IPS DF 4.7 (cell line): Measurements from ENCODE around the gene MYO5A.
"Not testable (repeated sequence)": the region's sequence is repeated elsewhere in the genome, so short reads cannot be mapped to it uniquely, and the experiment has no call there.

Source experiments
- DNase-seq: peaks from one replicate; pipeline ENCODE4 v3.0.0-alpha.2; 2013; ENCODE audit warnings: low spot score; ENCODE audit errors: extremely low read depth

The MYO5A gene

GRCh38 chr15:52290800-52291199 is 237.9 kb downstream of the MYO5A start:
- no peak for DNase-seq

- no peak for DNase-seq
Observed at GRCh38 chr15:52290329-52290728, 238.4 kb downstream of the MYO5A start.

DNA sequence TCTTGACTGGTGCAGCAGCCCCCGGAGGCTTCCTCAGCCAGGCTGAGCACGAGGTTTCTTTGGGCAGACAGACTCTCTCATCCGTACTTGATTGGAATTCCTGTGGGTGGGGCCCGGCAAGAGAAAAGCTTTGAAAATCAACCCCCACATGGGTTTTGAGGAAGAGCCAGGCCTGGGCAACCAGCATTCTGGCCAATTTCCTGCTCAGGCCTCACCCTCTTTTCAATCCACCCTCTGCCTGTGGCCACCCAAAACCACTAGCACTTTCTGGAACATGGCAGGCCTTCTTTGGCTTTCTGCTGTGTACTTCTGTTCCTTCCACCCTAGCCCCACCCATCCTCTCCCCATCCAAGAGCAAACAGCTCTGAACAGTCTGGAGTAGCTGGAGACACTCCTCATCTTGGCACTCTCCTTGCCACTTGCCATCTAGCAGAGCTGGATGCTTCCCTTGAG is 239.0 kb downstream of the MYO5A start:
- no peak for DNase-seq

DNA sequence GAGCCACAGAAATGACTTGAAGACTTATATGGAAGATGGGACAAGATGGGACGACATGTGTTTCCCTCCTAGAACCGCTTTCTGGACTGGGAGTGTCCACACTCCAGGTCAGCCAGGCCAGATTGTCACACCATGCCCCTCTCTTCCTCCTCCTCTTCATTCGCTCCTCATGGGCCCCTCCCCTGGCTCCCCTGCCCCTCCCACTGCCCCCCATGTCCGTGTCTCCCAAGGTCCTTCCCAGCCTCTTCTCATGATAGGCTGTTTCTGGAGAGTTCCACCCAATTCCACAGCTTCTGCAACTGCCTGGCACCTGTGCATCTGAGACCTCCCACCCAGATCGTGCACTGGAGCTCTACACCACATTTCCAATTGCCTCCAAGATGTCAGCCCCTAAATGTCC is 239.7 kb downstream of the MYO5A start:
- no peak for DNase-seq

DNA sequence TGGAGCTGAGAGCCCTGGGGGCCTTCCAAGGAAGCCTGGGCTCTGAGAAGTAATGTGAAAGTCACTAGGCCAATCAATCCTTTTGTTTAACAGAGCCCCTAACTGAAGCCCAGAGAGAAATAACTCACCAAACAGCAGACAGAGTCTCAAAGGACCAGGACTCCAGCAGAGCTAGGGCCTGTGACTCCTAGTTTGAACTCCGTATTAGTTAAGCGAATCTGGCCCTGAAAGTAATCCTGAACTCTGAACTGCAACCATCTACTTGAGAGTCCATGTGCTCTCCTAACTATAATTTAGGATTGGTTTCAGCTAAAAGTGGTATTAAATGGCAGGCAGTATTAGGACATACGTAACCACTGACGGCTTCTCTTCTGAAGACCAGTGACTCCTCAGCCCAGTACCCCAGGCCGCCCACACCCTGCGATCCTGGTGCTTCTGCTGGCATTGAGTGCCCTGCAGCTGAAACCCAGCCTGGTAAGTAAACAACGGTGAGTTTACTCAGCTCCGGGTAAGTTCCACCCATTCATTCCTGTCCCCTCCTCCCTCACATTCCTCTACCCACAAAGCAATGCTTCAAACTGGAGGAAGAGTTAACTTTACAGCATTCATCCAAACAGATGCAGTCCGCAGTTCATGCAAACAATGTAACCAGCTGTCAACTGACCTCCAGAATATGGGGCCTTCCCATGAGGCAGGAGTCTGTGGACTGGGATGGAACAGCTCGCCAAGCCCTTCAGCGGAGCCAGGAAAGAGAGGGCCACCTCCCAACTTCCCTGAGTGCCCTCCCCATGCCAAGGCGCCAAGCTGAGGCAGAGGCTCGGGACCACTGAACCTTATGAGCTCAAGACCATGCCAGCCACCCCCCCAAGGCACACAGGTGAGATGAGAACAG is 240.4 kb downstream of the MYO5A start:
- DNase-seq: no peak

DNA sequence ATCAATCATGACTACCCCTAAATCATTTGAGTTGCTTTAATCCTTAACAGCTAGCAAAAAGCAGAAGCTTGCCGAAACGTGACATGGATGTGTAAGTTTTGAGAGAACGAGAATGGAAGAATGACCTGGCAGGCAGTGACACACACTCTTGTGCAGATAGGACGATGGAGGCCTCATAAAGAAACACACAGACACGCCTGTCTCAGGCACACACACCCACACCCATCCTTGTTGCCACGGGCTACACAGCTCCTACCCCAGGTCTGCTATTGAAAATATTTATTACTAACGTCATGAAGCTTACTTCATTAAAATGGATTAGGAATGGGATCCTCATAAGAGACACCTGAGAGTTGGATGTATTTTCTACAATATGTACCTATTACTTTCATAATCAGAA is 241.6 kb downstream of the MYO5A start:
- DNase-seq: no peak

DNA sequence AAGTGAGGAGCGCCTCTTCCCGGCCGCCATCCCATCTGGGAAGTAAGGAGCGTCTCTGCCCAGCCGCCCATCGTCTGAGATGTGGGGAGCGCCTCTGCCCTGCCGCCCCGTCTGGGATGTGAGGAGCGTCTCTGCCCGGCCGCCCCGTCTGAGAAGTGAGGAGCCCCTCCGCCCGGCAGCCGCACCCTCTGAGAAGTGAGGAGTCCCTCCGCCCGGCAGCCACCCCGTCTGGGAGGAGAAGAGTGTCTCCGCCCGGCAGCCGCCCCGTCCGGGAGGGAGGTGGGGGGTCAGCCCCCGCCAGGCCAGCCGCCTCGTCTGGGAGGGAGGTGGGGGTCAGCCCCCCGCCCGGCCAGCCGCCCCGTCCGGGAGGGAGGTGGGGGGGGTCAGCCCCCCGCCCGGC is 242.7 kb downstream of the MYO5A start:
- not testable (repeated sequence) for DNase-seq

DNA sequence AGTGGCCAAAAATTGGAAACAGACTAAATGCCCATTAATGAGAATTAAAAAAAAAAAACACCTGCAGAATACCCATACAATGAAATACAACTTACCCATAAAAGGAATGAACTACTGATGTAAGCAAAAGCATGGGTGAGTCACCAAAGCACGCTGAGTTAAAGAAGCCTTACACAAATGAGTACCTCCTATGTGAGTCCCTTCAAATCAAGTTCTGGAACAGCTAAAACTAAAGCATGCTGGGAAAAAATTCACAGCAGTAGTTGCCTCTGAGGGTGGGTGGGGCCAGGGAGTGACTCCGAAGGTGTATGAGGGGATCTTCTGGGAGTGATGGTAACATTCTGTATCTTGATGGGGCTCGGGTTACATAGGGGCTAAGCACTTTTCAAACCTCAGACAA is 244.5 kb downstream of the MYO5A start:
- no peak for DNase-seq

DNA sequence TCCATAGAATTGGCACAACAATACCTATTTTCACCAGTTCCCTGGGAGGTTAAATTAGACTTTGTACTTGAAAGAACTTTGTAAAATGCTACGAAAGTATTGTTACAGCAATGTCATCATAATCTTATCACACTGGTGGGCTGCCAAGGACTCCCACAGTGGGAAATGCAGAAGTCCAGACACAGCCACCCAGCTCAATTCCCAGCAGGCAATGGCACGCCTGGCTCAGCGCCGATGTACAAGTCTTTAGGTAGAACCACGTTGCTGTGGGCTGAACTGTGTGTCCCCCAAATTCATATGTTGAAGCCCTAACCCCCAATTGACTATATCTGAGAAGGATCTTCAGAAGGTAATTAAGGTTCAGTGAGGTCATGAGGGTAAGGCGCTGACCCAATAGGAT is 245.4 kb downstream of the MYO5A start:
- DNase-seq: no peak

DNA sequence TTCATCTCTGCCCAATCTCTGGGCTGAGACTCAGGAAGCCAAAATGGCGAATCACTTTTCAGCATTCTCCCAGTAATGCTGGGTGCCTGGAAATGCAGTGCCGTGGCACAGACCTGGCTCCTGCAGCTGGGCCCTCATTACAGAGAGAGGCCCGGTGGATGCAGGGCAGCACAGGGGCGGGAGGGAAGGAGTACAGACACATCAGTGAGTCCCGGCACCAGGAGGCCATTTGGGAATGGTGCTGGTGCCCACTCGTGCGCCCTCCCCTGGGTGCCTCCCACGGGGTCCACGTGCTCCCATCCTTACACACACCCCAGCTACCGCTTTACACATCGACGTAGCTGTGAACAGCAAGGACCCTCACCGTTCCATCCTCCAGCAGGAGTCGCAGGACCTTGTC is 246.3 kb downstream of the MYO5A start:
- DNase-seq: no peak

GRCh38 chr15:52281085-52282035 is 247.3 kb downstream of the MYO5A start:
- no peak for DNase-seq

GRCh38 chr15:52280326-52281084 is 248.2 kb downstream of the MYO5A start:
- no peak for DNase-seq

- DNase-seq: no peak
Observed at GRCh38 chr15:52278636-52279367, 249.9 kb downstream of the MYO5A start.

GRCh38 chr15:52278135-52278534 is 250.5 kb downstream of the MYO5A start:
- no peak for DNase-seq

DNA sequence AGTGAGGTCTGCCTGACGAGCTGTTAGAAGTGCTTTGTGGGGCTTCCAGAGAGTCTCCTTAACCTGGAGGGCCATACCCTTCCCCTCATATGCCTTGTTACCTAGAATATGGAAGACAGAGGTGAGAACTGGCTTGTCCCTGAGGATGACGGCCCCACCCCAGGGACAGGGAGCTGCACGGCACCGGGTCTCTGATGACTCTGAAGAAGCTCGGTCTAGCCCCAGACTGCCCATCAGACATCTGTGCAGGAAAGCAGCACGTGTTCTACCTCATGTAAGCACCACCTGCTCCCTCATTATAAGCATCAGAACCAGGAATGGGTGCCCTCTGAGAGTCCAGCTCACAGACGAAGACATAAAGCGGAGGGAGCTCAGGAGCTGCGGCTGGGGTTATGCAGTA is 251.1 kb downstream of the MYO5A start:
- DNase-seq: no peak

- no peak for DNase-seq
Observed at GRCh38 chr15:52276256-52276770, 252.4 kb downstream of the MYO5A start.

- no peak for DNase-seq
Observed at GRCh38 chr15:52263563-52264282, 265.0 kb downstream of the MYO5A start.

GRCh38 chr15:52262364-52262763 is 266.3 kb downstream of the MYO5A start:
- DNase-seq: no peak

- peak; percentile 91 for DNase-seq
Observed at GRCh38 chr15:52261498-52262242, 267.0 kb downstream of the MYO5A start.
